A549 (cell line): ENCODE results near the gene ZNF511. TPM values are rescaled to one million over a fixed set of nuclear protein-coding genes. Genes with fewer than 3 reads are reported as not detected.

Experiments used
- BCL3 ChIP-seq: fragments of >200 bp; sonication (Bioruptor Twin); formaldehyde crosslinking; IDR thresholded peaks from 3 replicates; pipeline ENCODE4 v1.6.1; 2016
- CEBPB ChIP-seq, 2 experiments: fragments of >200 bp in 1 of 2; sonication (Bioruptor Twin) in 1 of 2; formaldehyde crosslinking in 1 of 2; IDR thresholded peaks; 2 replicates each; pipeline ENCODE4 v1.6.1; 2012 to 2016
- CTCF ChIP-seq: fragments of >200 bp; sonication (Bioruptor Twin); formaldehyde crosslinking; IDR thresholded peaks from 3 replicates; pipeline ENCODE4 v1.5.1; 2016
- EHF ChIP-seq: fragments of 250-450 bp; sonication (Bioruptor Pico); IDR thresholded peaks from 2 replicates; pipeline ENCODE4 v1.5.0; 2020; ENCODE audit warnings: mild to moderate bottlenecking
- ELK1 ChIP-seq: fragments of 150-350 bp; IDR thresholded peaks from 2 replicates; pipeline ENCODE4 v1.6.1; 2014; ENCODE audit warnings: low read depth, mild to moderate bottlenecking, low read length
- EP300 ChIP-seq, 2 experiments: fragments of >200 bp; sonication (Bioruptor Twin); formaldehyde crosslinking; IDR thresholded peaks; 2 replicates in 1 of 2; 3 replicates in 1 of 2; pipeline ENCODE4 v1.6.1; 2016 to 2017
- ESRRA ChIP-seq: fragments of 150-350 bp; IDR thresholded peaks from 2 replicates; pipeline ENCODE4 v1.6.1; 2014; ENCODE audit warnings: mild to moderate bottlenecking, low read length, borderline replicate concordance
- FOSL2 ChIP-seq, 2 experiments: fragments of 450-650 bp in 1 of 2; fragments of >200 bp in 1 of 2; sonication (Bioruptor Twin) in 1 of 2; formaldehyde crosslinking; IDR thresholded peaks; 2 replicates each; pipeline versions ENCODE4 v1.5.0 to v1.6.1; 2016 to 2020; ENCODE audit warnings: mild to moderate bottlenecking in 1 of 2, moderate library complexity in 1 of 2
- FOXS1 ChIP-seq: fragments of 250-450 bp; sonication (Bioruptor Pico); IDR thresholded peaks from 2 replicates; pipeline ENCODE4 v1.5.0; 2020; ENCODE audit warnings: mild to moderate bottlenecking, moderate library complexity
- GATA3 ChIP-seq: IDR thresholded peaks from 2 replicates; pipeline ENCODE4 v1.6.1; 2012; ENCODE audit warnings: borderline replicate concordance
- HES2 ChIP-seq: fragments of >200 bp; sonication (Bioruptor Twin); formaldehyde crosslinking; IDR thresholded peaks from 2 replicates; pipeline ENCODE4 v1.6.1; 2016
- HEYL ChIP-seq: fragments of 250-450 bp; sonication (Bioruptor Pico); IDR thresholded peaks from 2 replicates; pipeline ENCODE4 v1.8.0; 2021; ENCODE audit warnings: mild to moderate bottlenecking, moderate library complexity
- HMGXB4 ChIP-seq: fragments of 250-450 bp; sonication (Bioruptor Pico); IDR thresholded peaks from 2 replicates; pipeline ENCODE4 v1.5.0; 2021; ENCODE audit warnings: mild to moderate bottlenecking, moderate library complexity, borderline replicate concordance
- HOXA7 ChIP-seq: fragments of 250-450 bp; sonication (Bioruptor Pico); IDR thresholded peaks from 2 replicates; pipeline ENCODE4 v1.5.0; 2020; ENCODE audit warnings: mild to moderate bottlenecking, moderate library complexity
- JUN ChIP-seq, 2 experiments: fragments of >200 bp; sonication (Bioruptor Twin); formaldehyde crosslinking; IDR thresholded peaks; 2 replicates in 1 of 2; 3 replicates in 1 of 2; pipeline ENCODE4 v1.6.1; 2016 to 2017
- KDM1A ChIP-seq: fragments of 200-600 bp; sonication (generic); IDR thresholded peaks from 2 replicates; pipeline ENCODE4 v1.6.1; 2016; ENCODE audit warnings: low read depth, mild to moderate bottlenecking
- MYC ChIP-seq: IDR thresholded peaks from 2 replicates; pipeline ENCODE4 v1.6.1; 2012; ENCODE audit warnings: mild to moderate bottlenecking, inconsistent platforms, low read length, improper control_type of control experiment, borderline replicate concordance
- NFE2L2 ChIP-seq: fragments of 150-350 bp; conservative IDR thresholded peaks from 2 replicates; pipeline ENCODE4 v1.6.1; 2014; ENCODE audit warnings: low read length
- NR3C1 ChIP-seq: fragments of >200 bp; sonication (Bioruptor Twin); formaldehyde crosslinking; IDR thresholded peaks from 3 replicates; pipeline ENCODE4 v1.6.1; 2017
- RAD21 ChIP-seq, 2 experiments: fragments of >200 bp in 1 of 2; sonication (Bioruptor Twin) in 1 of 2; formaldehyde crosslinking in 1 of 2; IDR thresholded peaks in 1 of 2; conservative IDR thresholded peaks in 1 of 2; 2 replicates in 1 of 2; 3 replicates in 1 of 2; pipeline ENCODE4 v1.6.1; 2012 to 2018; ENCODE audit warnings: inconsistent platforms in 1 of 2
- RARB ChIP-seq: fragments of 250-450 bp; sonication (Bioruptor Pico); IDR thresholded peaks from 2 replicates; pipeline ENCODE4 v1.8.0; 2021; ENCODE audit warnings: mild to moderate bottlenecking, moderate library complexity
- RFX5 ChIP-seq: fragments of 450-650 bp; IDR thresholded peaks from 2 replicates; pipeline ENCODE4 v1.7.1; 2014; ENCODE audit warnings: antibody characterized with exemption, mild to moderate bottlenecking, moderate library complexity
- SMC3 ChIP-seq: fragments of >200 bp; sonication (Bioruptor Twin); formaldehyde crosslinking; IDR thresholded peaks from 3 replicates; pipeline ENCODE4 v1.6.1; 2018; ENCODE audit warnings: inconsistent platforms
- TFCP2L1 ChIP-seq: fragments of 250-450 bp; sonication (Bioruptor Pico); IDR thresholded peaks from 2 replicates; pipeline ENCODE4 v1.5.0; 2021; ENCODE audit warnings: mild to moderate bottlenecking
- TP53 ChIP-seq: fragments of 250-450 bp; sonication (Bioruptor Pico); IDR thresholded peaks from 2 replicates; pipeline ENCODE4 v1.5.0; 2021; ENCODE audit warnings: mild to moderate bottlenecking, moderate library complexity
- USF2 ChIP-seq: fragments of 450-650 bp; IDR thresholded peaks from 2 replicates; pipeline ENCODE4 v1.6.1; 2014; ENCODE audit warnings: antibody characterized with exemption
- polyA plus RNA-seq, 4 experiments: library from polyadenylated mRNA; depleted of rRNA in 3 of 4; stranded (reverse); fragments of >200 nt; fragmentation: RNase III in 1 of 4; extraction: RNeasy Plus Mini Kit Qiagen cat#74134 plus additional on column Dnase treatment in 1 of 4; gene quantifications; 2 replicates in 3 of 4; 3 replicates in 1 of 4; pipeline ENCODE4 v1.2.3, GENCODE V29; 2011 to 2017

The ZNF511 gene
- polyA plus RNA-seq, 2 of the 4 experiments (the other 2 are of a cell fraction), result 40.2 to 43.6 TPM

GRCh38 chr10:133318494-133319127, 9.9 kb downstream of the ZNF511 start (continued):
- peak; percentile 18 to 37; a peak in 2 of 5 replicates for TF ChIP-seq RAD21 (conservative IDR thresholded peaks at IDR 0.05 in 1 of 2, IDR thresholded peaks at IDR 0.05 in 1 of 2)
- 0 out of 2 replicates have a peak, but pooled peaks have one; percentile 40 for TF ChIP-seq RFX5
- no peak for TF ChIP-seq CEBPB (IDR thresholded peaks at IDR 0.05)
- TF ChIP-seq MYC, result no peak
- no peak for TF ChIP-seq HOXA7 (CRISPR knock-in tag)
- TF ChIP-seq ELK1, result no peak
- TF ChIP-seq NFE2L2, result no peak
- no peak for TF ChIP-seq HES2
- no peak for TF ChIP-seq EHF (CRISPR knock-in tag)
- TF ChIP-seq EP300 (IDR thresholded peaks at IDR 0.05), result no peak
- peak; percentile 44; the same call in 1 of the 3 replicates for TF ChIP-seq SMC3
- TF ChIP-seq GATA3, result no peak
- no peak for TF ChIP-seq FOXS1
- no peak for TF ChIP-seq BCL3
- no peak for TF ChIP-seq FOSL2 (IDR thresholded peaks at IDR 0.05)
- no peak for TF ChIP-seq FOSL2 (CRISPR knock-in tag; IDR thresholded peaks at IDR 0.05)
- no peak for TF ChIP-seq RARB (CRISPR knock-in tag)
- no peak for TF ChIP-seq TP53 (CRISPR knock-in tag)
- no peak for TF ChIP-seq USF2
- TF ChIP-seq ESRRA, result no peak
- TF ChIP-seq HMGXB4 (CRISPR knock-in tag), result 0 out of 2 replicates have a peak, but pooled peaks have one; percentile 24
- TF ChIP-seq CTCF, result peak; percentile 74
- TF ChIP-seq HEYL (CRISPR knock-in tag), result no peak
- no peak for TF ChIP-seq NR3C1
- 0 out of 2 replicates have a peak, but pooled peaks have one; percentile 43 for TF ChIP-seq TFCP2L1 (CRISPR knock-in tag)
- no peak for TF ChIP-seq KDM1A
- TF ChIP-seq JUN (IDR thresholded peaks at IDR 0.05), result peak in 1 of 2 experiments; percentile 44; a peak in 1 of 5 replicates
